GDM1 (cell line): ENCODE data around the gene ZSCAN9.

Experiments
- DNase-seq: peaks from one replicate; lab custom pipeline; 2025; lab: John Stamatoyannopoulos, UW

Gene ZSCAN9

DNA sequence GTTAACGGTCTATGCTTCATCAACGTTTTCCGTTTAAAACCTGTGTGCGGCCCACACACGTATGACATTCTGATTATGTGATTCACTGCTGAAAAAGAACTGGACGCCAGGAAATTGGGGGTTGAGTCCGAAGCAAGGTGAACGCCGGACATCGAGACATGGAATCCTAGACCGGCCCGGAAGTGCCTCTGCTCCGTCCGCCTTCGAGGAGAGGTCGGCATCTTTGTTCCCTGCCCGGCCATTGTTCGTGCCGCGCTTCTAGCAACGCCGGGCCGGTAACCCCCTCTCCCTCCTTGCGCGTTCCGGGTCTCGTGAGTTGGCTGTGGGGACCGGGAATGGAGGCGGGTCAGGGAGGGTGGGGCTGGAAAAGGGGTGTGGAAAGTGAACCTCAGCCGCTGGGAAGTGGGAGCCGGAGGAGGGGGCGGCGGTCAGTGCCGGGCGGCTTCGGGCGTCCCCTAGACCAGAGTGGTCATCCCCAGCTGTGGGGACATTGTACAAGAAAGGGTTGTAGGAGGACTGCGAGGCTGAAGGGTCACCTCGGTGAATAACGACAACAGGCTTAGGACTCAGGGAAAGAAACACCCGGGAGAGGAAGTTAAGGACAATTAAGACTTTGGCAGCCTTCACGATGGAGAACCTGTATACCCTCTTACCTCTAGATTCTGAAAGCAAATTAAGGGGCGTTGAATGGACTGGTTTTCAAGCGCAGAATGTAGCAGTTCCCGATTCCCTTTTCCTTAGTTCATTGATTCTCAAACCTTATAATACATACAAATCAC lies at the start of gene ZSCAN9:
TSS of gene ZSCAN9 (plus strand) at position 220 of the 779 bp plus-strand sequence. CDS start 1,810 bp downstream, outside the sequence.
- peak; percentile 70 for DNase-seq

DNA sequence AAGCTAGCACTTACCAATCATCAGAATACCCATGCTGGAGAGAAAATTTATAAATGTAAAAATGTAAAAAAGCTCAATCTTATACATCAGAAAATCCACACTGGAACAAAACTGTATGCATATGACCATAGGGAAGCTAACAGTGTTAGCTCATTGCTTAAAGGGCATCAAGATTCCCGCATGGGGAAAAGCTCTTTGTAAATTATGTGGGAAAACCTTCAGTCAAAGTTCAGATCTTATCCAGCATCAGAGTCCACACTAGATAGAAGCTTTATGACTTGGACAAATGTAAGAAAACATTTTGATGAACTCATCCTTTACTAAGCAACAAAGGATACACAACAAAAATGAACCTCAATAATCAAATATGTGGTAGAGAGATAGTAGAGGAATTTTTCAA lies 48.7 kb upstream of the ZSCAN9 start:
- no peak for DNase-seq

DNA sequence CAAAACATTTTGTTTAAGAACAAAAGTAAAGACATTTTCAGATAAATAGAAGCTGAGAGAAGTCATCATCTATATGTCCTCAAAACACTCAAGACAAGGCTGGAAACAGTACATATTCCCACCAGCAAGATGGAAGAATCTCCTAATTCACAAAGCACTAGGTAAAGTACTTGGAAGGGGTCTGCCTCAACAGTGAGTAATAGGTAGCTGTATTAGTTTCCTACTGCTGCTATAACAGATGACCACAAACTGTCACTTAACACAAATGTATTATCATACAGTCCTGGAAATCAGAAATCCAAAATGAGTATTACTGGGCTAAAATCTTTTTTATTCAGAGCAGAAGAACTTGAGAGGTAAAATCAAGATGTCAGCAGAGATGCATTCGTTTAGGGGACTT lies 42.8 kb upstream of the ZSCAN9 start:
- DNase-seq: no peak

DNA sequence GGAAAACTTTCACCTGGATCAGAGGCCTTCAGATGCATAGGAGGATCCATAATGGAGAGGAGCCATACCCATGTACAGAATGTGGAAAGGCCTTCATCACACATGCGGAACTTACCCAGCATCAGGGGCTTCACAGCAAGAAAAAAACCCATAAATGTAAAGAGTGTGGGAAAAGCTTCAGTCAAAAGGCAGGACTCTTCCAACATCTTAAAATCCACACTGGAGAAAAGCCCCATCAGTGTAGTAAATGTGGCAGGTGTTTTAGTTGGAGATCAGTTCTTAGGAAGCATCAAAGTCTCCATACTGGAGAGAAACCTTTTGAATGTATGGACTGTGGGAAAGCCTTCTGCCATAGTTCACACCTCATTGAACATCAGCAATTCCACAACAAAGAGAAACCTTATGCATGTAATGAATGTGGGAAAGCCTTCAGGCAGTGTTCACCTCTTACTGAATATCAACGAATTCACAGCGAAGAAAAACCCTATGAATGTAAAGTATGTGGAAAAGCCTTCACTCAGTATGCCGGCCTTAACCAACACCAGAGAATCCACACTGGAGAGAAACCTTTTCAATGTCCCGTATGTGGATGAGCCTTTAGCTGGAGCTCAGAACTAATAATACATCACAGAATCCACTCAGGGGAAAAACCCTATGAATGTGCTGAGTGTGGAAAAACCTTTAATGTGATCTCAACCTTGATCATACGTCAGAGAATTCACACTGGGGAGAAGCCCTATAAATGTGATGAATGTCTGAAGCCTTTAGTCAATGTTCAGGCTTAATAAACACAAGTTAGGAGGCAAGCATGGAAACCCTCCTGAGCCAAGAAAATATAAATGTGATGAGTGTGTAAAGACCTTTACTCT lies 36.7 kb upstream of the ZSCAN9 start:
- DNase-seq: no peak

DNA sequence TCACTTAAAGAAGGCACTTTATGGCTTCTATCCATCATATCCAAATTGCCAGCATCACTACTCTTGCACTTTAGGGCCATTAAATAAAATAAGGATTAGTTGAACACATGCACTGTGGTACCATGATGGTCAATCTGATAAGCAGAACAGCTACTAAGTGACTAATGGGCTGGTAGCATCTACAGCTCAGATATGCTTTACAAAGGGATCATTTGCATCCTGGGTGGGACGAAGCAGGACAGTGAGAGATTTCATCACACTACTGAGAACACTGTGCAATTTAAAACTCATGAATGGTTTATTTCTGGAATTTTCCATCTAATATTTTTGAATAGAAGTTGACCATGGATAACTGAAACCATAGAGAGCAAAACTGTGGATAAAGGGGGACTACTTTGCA lies 25.1 kb upstream of the ZSCAN9 start:
- DNase-seq: no peak

DNA sequence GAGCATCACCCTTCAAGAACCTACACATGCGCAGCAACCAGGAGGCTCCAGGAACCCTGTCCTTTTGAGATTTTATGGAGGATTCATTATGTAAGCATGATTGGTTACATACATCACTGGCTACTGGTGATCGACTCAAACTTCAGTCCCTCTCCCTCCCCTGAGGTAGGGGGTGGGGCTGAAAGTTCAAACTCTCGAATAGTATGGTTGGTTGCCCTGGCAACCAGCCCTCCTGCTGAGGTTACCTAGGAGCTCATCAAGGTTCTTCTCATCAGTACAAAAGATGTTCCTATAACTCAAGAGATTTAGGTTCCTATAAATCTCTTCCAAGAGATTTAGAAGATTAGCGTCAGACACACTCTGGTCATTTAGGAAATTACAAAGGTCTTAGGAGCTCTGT lies 21.9 kb upstream of the ZSCAN9 start:
- DNase-seq: no peak

DNA sequence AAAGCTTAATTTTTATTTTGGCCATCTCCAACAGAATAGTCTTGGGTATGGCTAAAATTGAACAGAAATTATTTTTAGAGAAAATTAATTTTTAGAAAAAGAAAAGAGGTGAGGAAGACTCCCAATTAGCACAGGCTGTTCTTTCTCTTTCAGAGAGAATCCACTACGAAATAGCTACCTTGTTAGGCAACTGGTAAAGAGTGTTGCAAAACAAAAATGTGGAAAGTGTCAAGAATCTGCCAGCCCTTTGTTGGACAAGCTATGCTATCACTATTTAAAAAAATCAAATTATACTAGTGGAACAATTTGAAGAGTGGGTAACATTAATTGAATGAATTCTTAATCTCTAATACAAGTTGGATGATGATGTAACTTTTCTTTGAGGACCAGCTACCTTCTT lies 19.2 kb upstream of the ZSCAN9 start:
- DNase-seq: no peak

DNA sequence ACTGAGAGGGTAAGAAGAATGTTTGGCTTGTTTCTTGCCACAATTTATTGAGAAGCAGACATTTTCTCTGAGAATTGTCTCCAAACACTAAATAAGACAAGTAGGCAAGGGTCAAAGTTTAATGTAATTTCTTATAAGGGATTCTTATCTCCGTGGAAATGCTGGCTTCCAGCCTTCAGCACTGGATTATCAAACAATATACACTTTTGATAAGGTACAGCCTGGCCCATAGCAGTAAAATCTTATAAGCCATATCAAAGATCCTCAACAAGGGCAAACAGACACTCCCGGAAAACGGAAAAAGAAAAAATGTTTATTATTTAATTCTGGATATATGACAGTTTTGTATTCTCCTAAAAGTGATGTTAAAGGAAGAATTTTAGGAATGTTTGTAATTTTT lies 18.5 kb upstream of the ZSCAN9 start:
- DNase-seq: no peak

DNA sequence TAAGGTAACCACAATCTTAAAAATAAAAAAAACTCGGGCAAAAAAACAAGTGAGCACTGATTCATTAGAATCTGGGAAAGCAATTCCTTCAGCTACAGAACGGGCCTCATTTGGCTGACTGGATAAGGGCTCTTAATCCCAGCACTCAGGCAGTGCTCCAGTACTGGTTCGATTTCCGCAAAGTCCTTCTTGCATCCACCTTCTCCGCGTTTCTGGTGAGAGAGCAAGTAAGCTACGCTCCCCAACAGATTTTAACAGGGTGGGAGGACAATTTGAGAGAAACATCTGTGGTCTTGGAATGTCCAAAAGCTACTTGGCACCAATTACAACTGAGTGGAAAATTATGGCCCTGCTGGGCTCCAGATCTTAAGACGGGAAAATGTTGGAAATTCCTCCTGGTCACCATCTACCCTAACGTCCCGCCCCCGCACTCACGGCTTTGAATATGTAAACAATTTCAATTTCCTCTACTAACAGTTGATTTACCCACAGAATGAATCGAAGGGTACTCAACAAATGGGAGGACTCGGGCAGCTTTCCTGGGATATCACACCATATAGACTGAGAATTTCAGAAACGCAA lies 18.1 kb upstream of the ZSCAN9 start:
- no peak for DNase-seq

DNA sequence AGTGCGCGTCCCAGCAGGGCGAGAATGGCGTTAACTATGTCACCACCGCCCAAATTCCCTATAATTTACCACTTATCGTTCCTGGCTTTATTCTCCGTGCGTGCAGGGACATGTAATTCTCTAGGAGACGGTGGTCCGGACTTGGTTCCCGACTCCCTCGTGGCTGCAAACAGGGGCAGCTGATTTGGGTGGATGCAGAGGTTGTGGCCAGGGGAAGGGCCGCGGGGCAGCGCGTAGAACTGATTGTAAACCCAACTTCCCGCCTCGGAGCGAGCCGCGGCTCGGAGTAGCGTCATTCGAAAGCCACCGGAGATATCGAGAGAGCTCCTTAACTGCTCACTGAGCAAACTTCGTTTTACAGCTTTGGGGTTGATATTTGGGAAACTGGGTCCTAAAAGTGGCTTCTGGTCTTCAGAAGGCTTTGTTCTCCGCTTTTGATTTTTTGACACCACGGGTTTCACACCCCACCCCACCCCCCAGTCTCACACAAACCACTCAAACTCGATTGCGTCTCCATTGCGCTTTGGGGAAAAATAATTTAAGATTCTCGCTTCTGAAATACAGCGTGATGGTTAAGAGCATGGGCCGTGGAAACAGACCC lies 17.5 kb upstream of the ZSCAN9 start:
- DNase-seq: no peak

DNA sequence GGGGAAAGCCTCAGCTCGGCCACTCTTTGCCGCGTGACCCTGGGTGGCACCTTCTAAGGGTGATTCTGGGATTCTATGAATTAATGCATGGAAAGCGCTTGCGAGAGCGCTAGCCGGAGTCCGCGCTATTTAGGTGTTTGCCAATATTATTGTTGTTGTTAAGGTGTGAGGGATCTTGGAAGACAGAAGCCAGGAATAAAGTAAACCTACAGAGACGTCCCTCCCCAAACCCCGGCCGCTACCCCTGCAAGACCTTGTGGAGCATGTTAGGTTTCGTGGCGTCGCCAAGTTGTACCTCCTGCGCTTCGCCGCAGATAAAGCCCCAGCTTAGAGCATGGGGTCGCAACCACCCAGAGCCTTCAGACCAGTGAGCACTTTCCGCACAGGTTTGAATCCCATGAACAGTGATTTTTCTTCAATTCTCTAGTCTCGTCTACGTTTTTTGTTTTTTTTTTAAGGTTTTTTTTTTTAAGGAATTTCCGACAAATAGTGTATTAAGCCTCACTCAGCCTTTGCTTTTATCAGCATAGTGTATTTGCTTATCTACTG lies 16.9 kb upstream of the ZSCAN9 start:
- DNase-seq: no peak

DNA sequence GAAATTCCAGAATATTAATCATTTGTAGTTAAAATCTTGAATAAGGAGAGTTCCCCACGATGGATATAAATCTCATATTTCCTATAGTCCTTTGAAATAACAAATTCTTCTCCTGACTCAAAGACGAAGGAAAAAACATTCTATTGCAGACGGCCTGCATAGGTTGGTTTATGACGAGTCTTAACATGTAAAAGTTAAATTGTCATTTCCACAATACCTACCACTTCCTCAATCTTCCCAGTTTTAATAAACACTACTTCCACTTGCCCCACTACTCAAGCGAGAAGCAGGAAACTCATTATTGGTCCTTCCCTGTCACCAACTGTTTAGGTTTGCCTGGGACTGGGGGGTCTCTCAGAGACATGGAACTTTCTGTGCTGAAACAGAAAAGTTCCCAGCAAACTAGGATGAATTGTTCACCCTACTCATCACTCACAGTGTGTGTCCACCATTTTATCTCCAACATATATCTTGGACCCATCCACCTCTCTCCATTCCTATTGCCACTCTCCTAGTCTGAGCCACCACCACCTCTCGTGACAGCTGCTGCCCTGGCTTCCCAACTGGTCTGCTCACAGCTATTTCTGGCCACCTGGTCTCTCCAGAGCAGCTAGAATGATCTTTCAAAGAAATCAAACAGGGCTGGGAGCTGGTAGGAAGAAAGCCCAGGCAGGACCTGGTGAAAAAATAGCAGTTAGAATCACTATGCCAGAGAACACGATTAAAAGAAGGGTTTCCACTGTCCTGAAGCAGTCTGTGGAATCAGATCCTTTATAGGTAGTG lies 15.1 kb upstream of the ZSCAN9 start:
- no peak for DNase-seq

DNA sequence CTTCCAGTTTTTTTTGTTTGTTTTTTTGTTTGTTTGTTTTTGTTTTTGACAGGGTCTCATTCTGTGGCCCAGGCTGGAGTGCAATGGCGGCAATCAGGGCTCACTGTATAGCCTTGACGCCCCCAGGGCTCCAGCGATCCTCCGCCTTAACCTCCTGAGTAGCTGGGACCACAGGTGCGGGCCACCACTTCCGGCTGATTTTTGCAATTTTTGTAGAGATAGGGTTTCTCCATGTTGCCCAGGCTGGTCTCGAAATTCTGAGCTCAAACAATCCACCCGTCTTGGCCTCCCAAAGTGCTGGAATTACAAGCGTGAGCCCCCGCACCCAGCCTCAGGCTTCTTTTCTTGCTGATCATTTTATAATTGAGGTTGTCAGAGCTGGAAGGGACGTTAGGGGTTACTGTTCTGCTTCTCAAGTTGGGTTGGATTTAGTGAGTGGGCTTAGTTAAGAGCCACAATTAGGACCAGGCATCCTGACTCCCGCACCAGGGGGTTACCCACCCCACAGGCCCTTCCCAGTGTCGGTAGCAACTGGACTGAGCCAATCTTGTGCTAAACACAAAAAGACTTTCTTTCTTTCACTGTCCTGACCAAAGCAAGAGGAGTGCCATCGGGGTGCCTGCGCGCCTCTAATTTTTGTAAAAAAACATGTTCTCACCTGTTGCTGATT lies 13.1 kb upstream of the ZSCAN9 start:
- DNase-seq: no peak

DNA sequence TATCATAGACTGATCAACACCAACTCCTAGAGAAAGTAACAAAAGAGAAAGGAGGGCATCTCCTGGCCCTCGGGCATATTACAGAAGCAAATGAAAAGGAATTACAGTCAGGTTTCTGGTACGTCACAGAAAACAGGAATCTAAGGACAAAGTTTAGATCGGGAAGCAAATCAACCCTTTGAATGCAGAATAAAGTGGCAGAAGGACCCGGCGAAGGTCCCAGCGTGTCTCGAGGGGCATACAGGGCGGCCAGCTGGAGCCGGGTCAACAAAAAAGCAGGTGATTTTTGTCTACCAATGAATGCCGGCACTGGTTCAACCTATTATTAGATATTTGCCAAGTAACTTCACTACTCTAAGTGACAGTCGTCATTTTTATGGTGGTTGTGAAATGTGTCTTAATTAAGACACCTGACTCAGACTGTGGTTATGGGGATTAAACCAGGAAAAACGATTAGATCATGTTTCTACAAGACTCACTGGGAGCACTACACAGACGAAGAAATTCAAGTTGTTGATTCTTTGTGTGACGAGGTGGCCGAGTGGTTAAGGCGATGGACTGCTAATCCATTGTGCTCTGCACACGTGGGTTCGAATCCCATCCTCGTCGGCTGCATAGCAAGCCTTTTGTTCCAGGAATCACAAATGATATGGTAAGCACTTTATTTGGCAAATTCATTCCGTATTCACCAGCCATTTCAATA lies 12.4 kb upstream of the ZSCAN9 start:
- DNase-seq: peak; percentile 75

DNA sequence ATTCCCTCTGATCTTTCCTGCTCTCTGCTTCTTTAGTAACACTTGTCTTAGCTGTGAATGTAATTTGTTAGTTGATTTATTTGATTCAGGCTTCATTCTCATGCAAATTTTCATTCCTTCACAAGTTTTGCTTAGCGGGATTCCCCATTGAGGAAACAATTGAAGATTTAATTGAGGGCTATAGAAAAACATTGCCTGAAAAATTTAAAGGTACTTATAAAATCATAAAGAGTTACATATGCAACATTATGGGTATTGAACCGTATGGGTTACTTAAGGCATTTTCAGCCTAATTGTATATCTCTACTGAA lies 11.9 kb upstream of the ZSCAN9 start:
- no peak for DNase-seq

DNA sequence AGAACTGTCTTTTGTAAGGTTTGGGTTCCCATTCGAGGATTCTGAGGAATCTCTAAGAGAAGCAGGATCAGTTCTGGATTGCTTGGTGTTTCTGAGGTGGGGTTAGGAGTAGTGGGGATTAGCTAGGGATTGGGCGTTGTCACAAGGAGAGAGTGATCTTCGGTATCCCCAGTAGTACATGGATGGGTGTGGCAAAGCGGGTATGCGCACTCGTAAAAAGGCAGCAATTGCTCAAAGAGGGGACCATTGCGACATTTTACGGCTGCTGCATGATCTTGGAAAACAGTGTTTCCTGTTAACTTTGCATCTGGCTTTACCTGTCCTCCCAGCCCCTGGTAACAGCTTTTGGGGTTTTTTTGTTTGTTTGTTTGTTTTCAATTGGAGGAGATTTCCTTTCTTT lies 9.7 kb upstream of the ZSCAN9 start:
- DNase-seq: no peak

DNA sequence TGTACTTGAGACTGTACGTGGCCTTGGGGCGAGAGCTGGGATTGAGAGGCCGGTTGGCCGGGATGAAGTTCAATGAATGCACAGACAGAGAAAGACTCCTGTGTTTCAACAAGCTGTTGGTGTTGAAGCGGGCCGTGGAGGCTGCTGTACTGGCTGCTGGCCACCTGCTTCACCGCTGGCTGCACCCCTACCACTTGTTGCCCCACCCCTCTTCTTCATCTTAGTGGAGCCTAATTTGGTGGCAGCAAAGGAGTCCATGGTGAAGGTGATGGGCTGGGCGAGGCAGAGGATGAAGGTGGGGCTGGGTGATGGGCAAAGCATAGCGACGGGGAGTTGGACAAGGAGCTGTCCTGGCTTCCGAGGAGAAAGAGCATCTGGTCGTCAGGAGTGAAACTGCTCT lies 7.2 kb upstream of the ZSCAN9 start:
- DNase-seq: no peak

DNA sequence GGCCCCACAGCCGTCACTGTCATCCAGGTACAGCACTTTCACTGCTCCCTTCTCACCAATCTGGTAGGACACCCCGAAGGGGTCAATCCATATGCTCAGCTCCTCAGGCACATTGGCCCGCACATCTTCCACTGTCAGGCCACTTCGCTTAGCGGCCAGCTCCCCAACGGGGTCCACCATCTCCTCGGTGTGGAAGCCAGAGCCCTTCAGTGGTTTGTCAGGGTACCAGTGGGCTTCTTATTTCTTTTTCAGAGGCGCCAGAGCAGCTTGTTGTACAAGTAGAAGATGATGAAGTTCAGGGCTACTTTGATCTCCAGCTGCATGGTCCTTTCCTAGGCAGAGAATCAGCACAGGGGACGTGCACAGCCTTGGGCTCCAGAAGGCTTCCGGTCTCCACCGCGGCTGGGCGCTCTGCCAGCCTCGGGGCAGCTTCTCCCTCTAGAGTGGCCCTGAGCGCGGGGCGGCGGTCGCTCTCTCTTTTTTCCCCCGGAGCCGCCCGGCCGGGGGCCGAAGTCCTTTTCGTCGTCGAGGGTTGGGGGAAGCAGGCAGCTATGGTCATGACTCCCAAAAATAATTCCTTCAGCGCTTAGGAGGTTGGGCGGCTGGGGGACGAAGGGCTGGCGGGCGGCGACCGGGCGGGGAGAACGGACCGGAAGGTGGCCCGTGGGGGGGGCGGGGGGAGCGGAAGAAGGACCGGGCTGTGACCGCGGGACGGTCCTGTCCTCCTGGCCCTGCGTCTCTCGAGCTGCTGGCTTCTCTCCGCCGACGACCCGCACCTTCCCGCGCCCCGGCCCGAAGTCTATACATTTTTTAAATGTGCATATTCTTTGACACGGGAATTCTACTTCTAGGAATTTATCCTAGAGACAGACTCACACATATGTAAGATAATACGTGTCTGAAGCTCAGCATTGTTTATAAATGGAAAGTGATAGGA lies 6.5 kb upstream of the ZSCAN9 start:
- peak; percentile 71 for DNase-seq
